GM12878 (cell line): ENCODE results near the gene L3MBTL1.

Experiments used
- CBX5 ChIP-seq: sonication (generic); IDR thresholded peaks from 2 replicates; pipeline ENCODE4 v1.6.1; 2016; ENCODE audit warnings: low read depth, moderate library complexity, mild to moderate bottlenecking, inconsistent platforms
- CREB1 ChIP-seq: IDR thresholded peaks from 2 replicates; pipeline ENCODE4 v1.6.1; 2012; ENCODE audit warnings: low read depth, mild to moderate bottlenecking, inconsistent platforms
- EP300 ChIP-seq, 2 experiments: fragments of 150-350 bp in 1 of 2; IDR thresholded peaks; 2 replicates each; pipeline ENCODE4 v1.6.1; 2011 to 2012; ENCODE audit warnings: low read depth in 2 of 2, low read length in 2 of 2, borderline replicate concordance in 1 of 2, improper control_type of control experiment in 1 of 2, inconsistent platforms in 1 of 2; ENCODE audit not compliant: control insufficient read depth in 1 of 2
- MYC ChIP-seq: IDR thresholded peaks from 2 replicates; pipeline ENCODE4 v1.6.1; 2011; ENCODE audit warnings: mild to moderate bottlenecking, low read length, moderate library complexity, inconsistent platforms; ENCODE audit not compliant: insufficient read depth, insufficient replicate concordance, insufficient read length, severe bottlenecking
- NFYB ChIP-seq: IDR thresholded peaks from 2 replicates; pipeline ENCODE4 v1.6.1; 2011; ENCODE audit warnings: low read depth, mild to moderate bottlenecking, low read length, improper control_type of control experiment, moderate library complexity; ENCODE audit not compliant: insufficient read depth
- POLR2A ChIP-seq: IDR thresholded peaks from 2 replicates; pipeline ENCODE4 v1.6.1; 2011; ENCODE audit warnings: low read depth, mild to moderate bottlenecking, low read length
- POLR2AphosphoS5 ChIP-seq: IDR thresholded peaks from 2 replicates; pipeline ENCODE4 v1.6.1; 2011; ENCODE audit warnings: mild to moderate bottlenecking, low read length, inconsistent platforms
- TCF12 ChIP-seq: IDR thresholded peaks from 2 replicates; pipeline ENCODE4 v1.6.1; 2011; ENCODE audit warnings: low read depth, mild to moderate bottlenecking, low read length
- ZNF274 ChIP-seq: IDR thresholded peaks from one replicate; pipeline ENCODE4 v1.8.0; 2011; ENCODE audit not compliant: insufficient read length, insufficient read depth
- TF ChIP-seq, protein P1 (sequence below), 3 experiments: IDR thresholded peaks in 2 of 3; conservative IDR thresholded peaks in 1 of 3; 2 replicates each; pipeline ENCODE4 v1.5.1; 2011; ENCODE audit warnings: low read depth in 3 of 3, low read length in 3 of 3, mild to moderate bottlenecking in 3 of 3, control low read depth in 2 of 3, moderate library complexity in 2 of 3, inconsistent platforms in 1 of 3, mixed read lengths in 1 of 3; ENCODE audit not compliant: control insufficient read depth in 2 of 3, insufficient read depth in 1 of 3; ENCODE audit errors: extremely low read depth in 1 of 3
- TF ChIP-seq, protein P2 (sequence below): IDR thresholded peaks from 2 replicates; pipeline ENCODE4 v1.6.1; 2011; ENCODE audit warnings: low read depth, low read length, improper control_type of control experiment, borderline replicate concordance

DNA sequence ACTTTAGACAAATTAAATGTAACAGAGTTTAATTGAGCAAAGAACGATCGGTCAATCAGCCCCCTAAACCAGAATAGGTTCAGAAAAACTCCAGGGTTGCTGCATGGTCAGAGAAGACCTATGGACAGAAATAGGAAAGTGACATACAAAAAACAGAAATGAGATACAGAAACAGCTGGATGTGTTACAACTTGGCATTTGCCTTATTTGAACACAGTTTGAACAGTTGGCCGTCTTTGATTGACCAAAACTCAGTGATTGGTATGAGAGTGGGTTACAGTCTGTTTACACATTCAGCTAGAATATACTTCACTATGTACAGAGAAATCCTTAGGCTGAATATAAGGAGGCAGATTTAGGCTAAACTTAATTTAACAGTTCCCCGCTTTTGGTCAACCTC lies 29.9 kb upstream of the L3MBTL1 start:
- TF ChIP-seq, protein P1, sequence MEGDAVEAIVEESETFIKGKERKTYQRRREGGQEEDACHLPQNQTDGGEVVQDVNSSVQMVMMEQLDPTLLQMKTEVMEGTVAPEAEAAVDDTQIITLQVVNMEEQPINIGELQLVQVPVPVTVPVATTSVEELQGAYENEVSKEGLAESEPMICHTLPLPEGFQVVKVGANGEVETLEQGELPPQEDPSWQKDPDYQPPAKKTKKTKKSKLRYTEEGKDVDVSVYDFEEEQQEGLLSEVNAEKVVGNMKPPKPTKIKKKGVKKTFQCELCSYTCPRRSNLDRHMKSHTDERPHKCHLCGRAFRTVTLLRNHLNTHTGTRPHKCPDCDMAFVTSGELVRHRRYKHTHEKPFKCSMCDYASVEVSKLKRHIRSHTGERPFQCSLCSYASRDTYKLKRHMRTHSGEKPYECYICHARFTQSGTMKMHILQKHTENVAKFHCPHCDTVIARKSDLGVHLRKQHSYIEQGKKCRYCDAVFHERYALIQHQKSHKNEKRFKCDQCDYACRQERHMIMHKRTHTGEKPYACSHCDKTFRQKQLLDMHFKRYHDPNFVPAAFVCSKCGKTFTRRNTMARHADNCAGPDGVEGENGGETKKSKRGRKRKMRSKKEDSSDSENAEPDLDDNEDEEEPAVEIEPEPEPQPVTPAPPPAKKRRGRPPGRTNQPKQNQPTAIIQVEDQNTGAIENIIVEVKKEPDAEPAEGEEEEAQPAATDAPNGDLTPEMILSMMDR (IDR thresholded peaks at IDR 0.05 in 2 of 3, conservative IDR thresholded peaks at IDR 0.05 in 1 of 3; ENCODE audit: control insufficient read depth in 2 of 3, extremely low read depth in 1 of 3, insufficient read depth in 1 of 3, low read depth in 3 of 3, low read length in 3 of 3), result no peak
- no peak for TF ChIP-seq ZNF274
- no peak for TF ChIP-seq POLR2A
- no peak for TF ChIP-seq NFYB
- no peak for TF ChIP-seq POLR2AphosphoS5
- no peak for TF ChIP-seq CREB1
- TF ChIP-seq MYC, result no peak
- no peak for TF ChIP-seq CBX5
- no peak for TF ChIP-seq TCF12
- no peak for TF ChIP-seq EP300 (IDR thresholded peaks at IDR 0.05; ENCODE audit: borderline replicate concordance in 1 of 2, control insufficient read depth in 1 of 2, low read depth in 2 of 2, low read length in 2 of 2)
- TF ChIP-seq, protein P2, sequence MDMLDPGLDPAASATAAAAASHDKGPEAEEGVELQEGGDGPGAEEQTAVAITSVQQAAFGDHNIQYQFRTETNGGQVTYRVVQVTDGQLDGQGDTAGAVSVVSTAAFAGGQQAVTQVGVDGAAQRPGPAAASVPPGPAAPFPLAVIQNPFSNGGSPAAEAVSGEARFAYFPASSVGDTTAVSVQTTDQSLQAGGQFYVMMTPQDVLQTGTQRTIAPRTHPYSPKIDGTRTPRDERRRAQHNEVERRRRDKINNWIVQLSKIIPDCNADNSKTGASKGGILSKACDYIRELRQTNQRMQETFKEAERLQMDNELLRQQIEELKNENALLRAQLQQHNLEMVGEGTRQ, result no peak
